Measurements from ENCODE around the gene MYH13.

MYH13 gene

DNA sequence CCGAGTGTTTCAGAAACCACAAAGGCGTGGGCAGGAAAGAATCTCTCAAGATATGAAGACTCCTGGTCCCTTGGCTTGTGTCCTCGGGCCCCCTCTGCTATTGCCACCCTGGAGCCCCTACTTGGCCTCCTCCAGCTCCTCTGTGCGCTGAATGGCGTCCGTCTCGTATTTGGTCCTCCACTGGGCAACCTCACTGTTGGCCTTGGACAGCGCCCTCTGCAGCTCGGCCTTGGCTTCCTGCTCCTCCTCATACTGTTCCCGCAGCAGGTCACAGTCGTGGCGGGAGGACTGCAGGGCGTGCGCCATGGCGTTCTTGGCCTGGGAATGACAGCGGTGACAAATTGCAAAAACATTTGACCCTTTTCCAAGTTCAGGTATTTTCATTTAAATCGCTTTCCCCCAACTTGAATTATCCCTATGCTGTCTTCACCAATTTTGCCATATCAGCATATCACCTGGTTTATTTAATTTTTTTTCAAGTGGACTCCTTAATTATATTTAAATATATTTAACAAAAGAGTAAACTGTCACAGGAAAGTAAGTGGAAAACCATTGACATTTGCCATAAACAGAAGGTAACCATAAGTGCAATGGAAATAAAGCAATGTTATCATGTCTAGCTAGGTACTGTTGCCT lies 59.7 kb downstream of the MYH13 start:
- TF ChIP-seq CTCF (IDR thresholded peaks at IDR 0.05; ENCODE audit: borderline replicate concordance, control extremely low read depth, extremely low read depth, insufficient read depth, missing control alignments) = no peak
- DNase-seq (ENCODE audit: low spot score) = no peak
- in situ Hi-C loops (cut with MboI; ENCODE audit: low sequenced_read_pairs, unreplicated experiment) = no loop called here

DNA sequence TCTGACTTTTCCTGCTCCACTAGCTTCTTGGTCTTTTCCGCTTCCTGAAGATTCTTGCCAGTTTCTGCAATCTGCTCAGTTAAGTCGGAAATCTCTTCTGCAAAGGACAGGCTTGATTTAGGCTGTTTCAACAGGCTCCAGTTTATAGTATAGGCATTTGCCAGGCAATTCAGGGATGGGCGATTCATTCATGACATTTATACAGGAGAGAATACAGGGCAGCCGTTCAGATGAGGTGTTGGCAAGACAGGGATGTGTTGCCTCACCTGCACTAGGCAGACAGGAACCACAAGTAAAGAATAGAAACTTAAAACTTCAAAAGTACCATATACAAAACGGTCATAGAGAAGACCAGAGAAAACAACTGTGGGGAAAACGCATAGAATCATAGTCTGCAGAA lies 61.7 kb downstream of the MYH13 start:
- in situ Hi-C loops (cut with MboI; ENCODE audit: low sequenced_read_pairs, unreplicated experiment) = no loop called here
- DNase-seq (ENCODE audit: low spot score) = no peak
- no peak for TF ChIP-seq CTCF (IDR thresholded peaks at IDR 0.05; ENCODE audit: borderline replicate concordance, control extremely low read depth, extremely low read depth, insufficient read depth, missing control alignments)

DNA sequence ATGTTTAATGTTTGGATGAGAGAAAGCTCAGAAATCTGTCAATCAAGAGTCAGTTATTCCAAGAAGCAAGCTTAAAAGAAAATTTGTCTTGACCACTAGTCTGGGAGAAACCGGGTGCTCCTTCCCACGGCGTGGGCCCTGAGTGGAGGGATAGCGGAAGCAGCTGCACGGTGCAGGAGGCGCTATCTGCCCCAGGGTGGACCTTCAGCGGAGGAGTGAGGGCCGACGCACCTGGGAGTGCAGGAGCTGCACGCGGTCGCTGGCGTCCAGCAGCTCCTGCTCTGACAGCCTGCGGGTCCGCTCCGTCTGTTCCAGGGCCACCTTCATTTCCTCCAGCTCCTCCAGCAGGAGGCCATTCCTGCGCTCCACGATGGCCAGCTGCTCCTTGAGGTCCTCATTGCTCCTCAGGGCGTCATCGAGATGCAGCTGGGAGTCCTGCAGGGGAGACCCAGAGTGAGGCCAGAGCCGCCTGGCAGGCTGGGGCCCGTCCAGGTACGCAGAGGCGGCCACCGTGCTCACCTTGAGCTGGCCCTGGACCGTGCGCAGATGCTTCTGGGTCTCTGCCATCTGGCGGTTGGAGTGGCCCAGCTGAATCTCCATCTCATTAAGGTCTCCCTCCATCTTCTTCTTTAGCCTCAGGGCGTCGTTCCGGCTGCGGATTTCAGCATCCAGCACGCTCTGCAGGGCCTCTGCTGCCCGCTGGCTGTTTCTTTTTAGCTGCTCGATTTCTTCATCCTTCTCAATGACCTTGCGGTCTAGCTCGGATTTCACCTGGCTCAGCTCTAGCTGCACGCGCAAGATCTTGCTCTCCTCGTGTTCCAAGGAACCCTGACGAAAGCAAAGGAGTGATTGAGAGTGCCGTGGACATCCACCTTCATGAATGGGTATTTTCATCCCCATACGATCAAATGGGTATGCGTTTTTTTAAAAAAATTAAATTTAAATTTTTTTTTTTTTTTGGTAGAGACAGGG lies 63.5 kb downstream of the MYH13 start:
- in situ Hi-C loops (cut with MboI; ENCODE audit: low sequenced_read_pairs, unreplicated experiment) = no loop called here
- no peak for TF ChIP-seq CTCF (IDR thresholded peaks at IDR 0.05; ENCODE audit: borderline replicate concordance, control extremely low read depth, extremely low read depth, insufficient read depth, missing control alignments)
- no peak for DNase-seq (ENCODE audit: low spot score)

DNA sequence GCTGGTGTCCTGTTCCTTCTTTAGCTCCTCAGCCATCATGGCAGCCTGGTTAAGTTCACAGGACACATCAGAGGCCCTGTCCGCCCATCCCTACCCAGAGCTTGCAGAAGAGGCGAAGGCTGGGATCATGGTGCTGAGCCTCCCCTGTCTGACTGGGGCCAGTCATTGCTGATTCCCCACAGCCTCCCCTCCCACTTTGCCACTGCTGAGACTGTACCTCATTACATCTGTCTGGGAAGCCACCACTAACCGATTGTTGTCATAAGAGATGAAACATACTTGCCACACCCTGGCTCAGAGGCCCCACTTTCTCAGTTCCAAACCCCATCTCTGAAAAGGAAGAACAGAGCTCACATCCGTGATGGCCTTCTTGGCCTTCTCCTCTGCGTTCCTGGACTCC lies 66.2 kb downstream of the MYH13 start:
- DNase-seq (ENCODE audit: low spot score) = no peak
- no peak for TF ChIP-seq CTCF (IDR thresholded peaks at IDR 0.05; ENCODE audit: borderline replicate concordance, control extremely low read depth, extremely low read depth, insufficient read depth, missing control alignments)
- in situ Hi-C loops (cut with MboI; ENCODE audit: low sequenced_read_pairs, unreplicated experiment) = no loop called here

DNA sequence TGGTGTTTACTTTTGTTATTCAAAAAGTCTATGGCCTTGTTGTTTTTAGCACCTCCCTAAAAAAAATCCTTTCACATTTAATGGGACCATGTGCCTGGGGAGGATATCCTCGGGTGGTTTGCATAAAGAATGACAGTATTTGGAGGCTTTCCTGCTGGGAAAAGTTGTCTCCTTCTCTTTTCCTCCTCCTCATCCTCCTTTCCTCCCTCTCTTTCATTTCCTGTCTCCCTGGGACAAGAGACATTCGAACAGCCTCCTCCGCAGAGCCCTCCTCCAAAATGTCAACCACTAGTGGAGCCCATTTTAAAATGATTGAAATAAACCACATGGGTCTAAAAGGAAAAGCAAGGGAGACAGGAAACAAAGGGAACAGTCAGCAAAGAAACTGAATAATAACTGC lies 67.4 kb downstream of the MYH13 start:
- DNase-seq (ENCODE audit: low spot score) = no peak
- in situ Hi-C loops (cut with MboI; ENCODE audit: low sequenced_read_pairs, unreplicated experiment) = no loop called here
- no peak for TF ChIP-seq CTCF (IDR thresholded peaks at IDR 0.05; ENCODE audit: borderline replicate concordance, control extremely low read depth, extremely low read depth, insufficient read depth, missing control alignments)

DNA sequence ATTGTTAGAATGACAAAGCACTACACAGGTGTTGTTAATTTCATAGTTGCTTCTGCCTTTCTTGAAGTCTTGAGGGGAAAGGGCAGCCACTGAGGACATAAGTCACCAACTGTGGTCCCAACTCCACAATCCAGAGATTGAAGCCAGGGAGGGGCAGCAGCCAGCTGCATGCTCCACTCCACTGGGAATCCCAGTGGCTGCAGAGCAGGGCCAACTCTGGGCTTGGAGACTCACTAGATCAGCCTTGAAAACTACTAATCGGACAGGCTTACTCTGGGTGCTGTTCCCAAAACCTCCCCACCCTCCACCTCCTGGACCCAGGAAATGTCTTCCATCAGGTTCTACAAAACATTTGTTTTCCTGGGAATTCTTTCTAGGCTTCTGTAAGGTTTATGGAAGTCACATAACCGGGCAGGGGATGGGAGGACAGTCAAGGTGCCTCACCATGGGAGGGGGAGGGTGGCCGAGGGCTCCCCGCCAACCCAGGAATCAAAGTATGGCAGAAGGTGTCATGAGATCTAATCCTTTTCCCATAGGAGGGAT lies 68.0 kb downstream of the MYH13 start:
- TF ChIP-seq CTCF (IDR thresholded peaks at IDR 0.05; ENCODE audit: borderline replicate concordance, control extremely low read depth, extremely low read depth, insufficient read depth, missing control alignments) = no peak
- in situ Hi-C loops (cut with MboI; ENCODE audit: low sequenced_read_pairs, unreplicated experiment) = no loop called here

More for the DNA sequence above, 68.0 kb downstream of the MYH13 start:
- no peak for DNase-seq (ENCODE audit: low spot score)

Data from GM13976 (cell line).